HEK293 (cell line): ENCODE results near the gene ADAMTS9.

Experiments used
- CTCF ChIA-PET: fragments of 350-600 bp; formaldehyde crosslinking; extraction: SDS; loops from one replicate; lab custom pipeline; 2021; ENCODE audit warnings: antibody characterized with exemption; lab: Yijun Ruan, JAX
- POLR2A ChIA-PET: fragments of 300-600 bp; formaldehyde crosslinking; extraction: SDS; loops from one replicate; lab custom pipeline; 2020; ENCODE audit warnings: antibody characterized with exemption, inconsistent platforms; lab: Yijun Ruan, JAX
- H3K27ac ChIP-seq: fragments of 200-500 bp; sonication (Bioruptor generic); 2 replicates; pipeline ENCODE4 v1.5.1; 2014; ENCODE audit warnings: low read depth, low read length, control low read depth, inconsistent platforms; ENCODE audit errors: extremely low read depth
- H3K36me3 ChIP-seq, 2 experiments: fragments of 200-500 bp in 1 of 2; sonication (Bioruptor generic) in 1 of 2; 1 replicate in 1 of 2; 2 replicates in 1 of 2; pipeline ENCODE4 v1.5.1; 2014 to 2017; ENCODE audit warnings: inconsistent platforms in 2 of 2, low read length in 2 of 2; ENCODE audit not compliant: control insufficient read depth in 2 of 2, insufficient read depth in 1 of 2
- H3K4me1 ChIP-seq: fragments of 200-500 bp; sonication (Bioruptor generic); 2 replicates; pipeline ENCODE4 v1.5.1; 2014; ENCODE audit warnings: mild to moderate bottlenecking, low read length, inconsistent platforms; ENCODE audit not compliant: control insufficient read depth, insufficient read depth
- H3K4me3 ChIP-seq: 2 replicates; pipeline ENCODE4 v1.5.1; 2011; ENCODE audit warnings: low read depth, mild to moderate bottlenecking, control low read depth, low read length, moderate library complexity
- H3K9me3 ChIP-seq: fragments of 200-500 bp; sonication (Bioruptor generic); 2 replicates; pipeline ENCODE4 v1.5.1; 2014; ENCODE audit warnings: low read depth, low read length, inconsistent platforms; ENCODE audit not compliant: control insufficient read depth, insufficient read depth
- BCL6B ChIP-seq: fragments of 450-650 bp; formaldehyde crosslinking; IDR thresholded peaks from 2 replicates; pipeline ENCODE4 v1.5.1; 2017; ENCODE audit warnings: missing biosample characterization, missing genetic modification characterization
- HOXC10 ChIP-seq: sonication (generic); formaldehyde crosslinking; IDR thresholded peaks from 2 replicates; pipeline ENCODE4 v1.8.1; 2023; ENCODE audit warnings: mild to moderate bottlenecking, missing genetic modification reagents
- PBX3 ChIP-seq: sonication (generic); formaldehyde crosslinking; IDR thresholded peaks from 2 replicates; pipeline ENCODE4 v1.8.1; 2022; ENCODE audit warnings: mild to moderate bottlenecking, moderate library complexity, missing genetic modification reagents
- REST ChIP-seq: fragments of 450-650 bp; formaldehyde crosslinking; IDR thresholded peaks from 2 replicates; pipeline ENCODE4 v1.5.1; 2016; ENCODE audit warnings: missing biosample characterization, missing genetic modification characterization
- SALL2 ChIP-seq: fragments of 450-650 bp; formaldehyde crosslinking; IDR thresholded peaks from 2 replicates; pipeline ENCODE4 v1.5.0; 2017; ENCODE audit warnings: missing biosample characterization, mild to moderate bottlenecking, missing genetic modification characterization, borderline replicate concordance
- TSHZ1 ChIP-seq: fragments of 450-650 bp; formaldehyde crosslinking; IDR thresholded peaks from 2 replicates; pipeline ENCODE4 v1.5.1; 2016; ENCODE audit warnings: missing biosample characterization, missing genetic modification characterization, borderline replicate concordance
- ZBTB10 ChIP-seq: fragments of 450-650 bp; formaldehyde crosslinking; IDR thresholded peaks from 2 replicates; pipeline ENCODE4 v1.5.1; 2016; ENCODE audit warnings: missing biosample characterization, missing genetic modification characterization
- ZBTB17 ChIP-seq: fragments of 450-650 bp; formaldehyde crosslinking; IDR thresholded peaks from 2 replicates; pipeline ENCODE4 v1.5.1; 2016; ENCODE audit warnings: missing biosample characterization, missing genetic modification characterization
- ZBTB48 ChIP-seq: fragments of 450-650 bp; formaldehyde crosslinking; IDR thresholded peaks from 2 replicates; pipeline ENCODE4 v1.5.1; 2016; ENCODE audit warnings: missing biosample characterization, missing genetic modification characterization
- ZNF148 ChIP-seq: fragments of 450-650 bp; formaldehyde crosslinking; IDR thresholded peaks from 2 replicates; pipeline ENCODE4 v1.5.0; 2017; ENCODE audit warnings: missing biosample characterization, missing genetic modification characterization, borderline replicate concordance
- ZNF184 ChIP-seq: fragments of 450-650 bp; IDR thresholded peaks from 2 replicates; pipeline ENCODE4 v1.5.1; 2018; ENCODE audit warnings: missing biosample characterization, mild to moderate bottlenecking, missing genetic modification characterization
- ZNF202 ChIP-seq: fragments of 450-650 bp; formaldehyde crosslinking; IDR thresholded peaks from 2 replicates; pipeline ENCODE4 v1.5.1; 2016; ENCODE audit warnings: missing biosample characterization, missing genetic modification characterization, borderline replicate concordance
- ZNF302 ChIP-seq: fragments of 450-650 bp; formaldehyde crosslinking; IDR thresholded peaks from 2 replicates; pipeline ENCODE4 v1.5.1; 2016; ENCODE audit warnings: missing biosample characterization, missing genetic modification characterization, low read depth
- ZNF488 ChIP-seq: fragments of 450-650 bp; formaldehyde crosslinking; IDR thresholded peaks from 2 replicates; pipeline ENCODE4 v1.5.1; 2016; ENCODE audit warnings: missing biosample characterization, missing genetic modification characterization
- ZNF571 ChIP-seq: fragments of 450-650 bp; formaldehyde crosslinking; IDR thresholded peaks from 2 replicates; pipeline ENCODE4 v1.5.0; 2017; ENCODE audit warnings: missing biosample characterization, missing genetic modification characterization
- ZNF621 ChIP-seq: fragments of 450-650 bp; formaldehyde crosslinking; IDR thresholded peaks from 2 replicates; pipeline ENCODE4 v1.5.1; 2017; ENCODE audit warnings: missing biosample characterization, missing genetic modification characterization
- ZNF626 ChIP-seq: fragments of 450-650 bp; sonication (Bioruptor Pico); formaldehyde crosslinking; IDR thresholded peaks from 2 replicates; pipeline ENCODE4 v1.5.1; 2018; ENCODE audit warnings: missing biosample characterization, missing genetic modification characterization, inconsistent platforms
- ZNF692 ChIP-seq: fragments of 450-650 bp; formaldehyde crosslinking; IDR thresholded peaks from 2 replicates; pipeline ENCODE4 v1.5.1; 2016; ENCODE audit warnings: missing biosample characterization, missing genetic modification characterization

The ADAMTS9 gene

GRCh38 chr3:64495781-64496334 is 191.9 kb downstream of the ADAMTS9 start:
- TF ChIP-seq ZNF621 (tag by site-specific recombination) (no peak), TSHZ1 (tag by site-specific recombination) (no peak), BCL6B (tag by site-specific recombination) (no peak), ZNF488 (no peak), ZNF571 (tag by site-specific recombination) (no peak), ZNF184 (no peak), ZNF302 (tag by site-specific recombination) (no peak), HOXC10 (no peak), SALL2 (tag by site-specific recombination) (no peak), ZBTB48 (no peak), ZBTB17 (tag by site-specific recombination) (no peak), ZNF202 (tag by site-specific recombination) (no peak), ZNF148 (tag by site-specific recombination) (no peak), ZNF692 (tag by site-specific recombination) (no peak), PBX3 (CRISPR knock-in tag) (no peak), REST (tag by site-specific recombination) (no peak), ZBTB10 (tag by site-specific recombination) (no peak), ZNF626 (tag by site-specific recombination) (no peak)
- ChIA-PET POLR2A (no interaction called here), CTCF (interaction anchor here (1.7 kb wide), 1 partner anchor 11 kb away, joined by 5 read pairs; no protein-coding TSS in a partner anchor)
- no peaks in the 10 kb centered on the region for H3K9me3 ChIP-seq
- no peak overlapping the region for H3K27ac ChIP-seq
- H3K36me3 ChIP-seq = no peaks in the 10 kb centered on the region
- no peak overlapping the region for H3K4me3 ChIP-seq
- peaks cover under 1% of the 10 kb centered on the region for H3K4me1 ChIP-seq
